ENCODE data around the gene ROPN1L. TPM values are rescaled to one million over a fixed set of nuclear protein-coding genes. Genes with fewer than 3 reads are reported as not detected.

ROPN1L gene
- total RNA-seq, 4 donors from 2014 or later: 1.7 TPM; not detected in 3

DNA sequence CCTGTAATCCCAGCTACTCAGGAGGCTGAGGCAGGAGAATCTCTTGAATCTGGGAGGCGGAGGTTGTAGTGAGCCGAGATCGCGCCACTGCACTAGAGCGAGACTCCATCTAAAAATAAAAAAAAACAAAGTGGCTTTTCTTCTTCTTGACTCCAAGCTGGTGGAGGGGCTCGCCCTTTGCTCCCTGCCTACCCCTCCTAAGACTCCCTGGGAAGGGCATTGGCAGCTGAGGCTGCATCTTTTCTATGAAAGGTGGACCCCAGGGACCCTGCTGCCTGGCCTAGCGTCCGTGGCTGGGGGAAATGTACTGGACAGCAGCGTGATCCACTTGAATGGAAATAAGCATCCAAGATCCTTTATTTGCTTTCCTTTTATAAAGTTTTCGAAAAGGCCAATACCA is 24.0 kb downstream of the ROPN1L start:
- H3K27me3 ChIP-seq: no peaks in the 10 kb centered on the region
- no peak overlapping the region for H3K4me3 ChIP-seq
- H3K27ac ChIP-seq: no peak overlapping the region
- H3K4me1 ChIP-seq: no peaks in the 10 kb centered on the region
- TF ChIP-seq POLR2A (IDR thresholded peaks at IDR 0.05): no peak
- TF ChIP-seq, protein P1, sequence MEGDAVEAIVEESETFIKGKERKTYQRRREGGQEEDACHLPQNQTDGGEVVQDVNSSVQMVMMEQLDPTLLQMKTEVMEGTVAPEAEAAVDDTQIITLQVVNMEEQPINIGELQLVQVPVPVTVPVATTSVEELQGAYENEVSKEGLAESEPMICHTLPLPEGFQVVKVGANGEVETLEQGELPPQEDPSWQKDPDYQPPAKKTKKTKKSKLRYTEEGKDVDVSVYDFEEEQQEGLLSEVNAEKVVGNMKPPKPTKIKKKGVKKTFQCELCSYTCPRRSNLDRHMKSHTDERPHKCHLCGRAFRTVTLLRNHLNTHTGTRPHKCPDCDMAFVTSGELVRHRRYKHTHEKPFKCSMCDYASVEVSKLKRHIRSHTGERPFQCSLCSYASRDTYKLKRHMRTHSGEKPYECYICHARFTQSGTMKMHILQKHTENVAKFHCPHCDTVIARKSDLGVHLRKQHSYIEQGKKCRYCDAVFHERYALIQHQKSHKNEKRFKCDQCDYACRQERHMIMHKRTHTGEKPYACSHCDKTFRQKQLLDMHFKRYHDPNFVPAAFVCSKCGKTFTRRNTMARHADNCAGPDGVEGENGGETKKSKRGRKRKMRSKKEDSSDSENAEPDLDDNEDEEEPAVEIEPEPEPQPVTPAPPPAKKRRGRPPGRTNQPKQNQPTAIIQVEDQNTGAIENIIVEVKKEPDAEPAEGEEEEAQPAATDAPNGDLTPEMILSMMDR (IDR thresholded peaks at IDR 0.05): no peak
- no peaks in the 10 kb centered on the region for H3K36me3 ChIP-seq
- no peak for DNase-seq
- no peaks in the 10 kb centered on the region for H3K9me3 ChIP-seq

DNA sequence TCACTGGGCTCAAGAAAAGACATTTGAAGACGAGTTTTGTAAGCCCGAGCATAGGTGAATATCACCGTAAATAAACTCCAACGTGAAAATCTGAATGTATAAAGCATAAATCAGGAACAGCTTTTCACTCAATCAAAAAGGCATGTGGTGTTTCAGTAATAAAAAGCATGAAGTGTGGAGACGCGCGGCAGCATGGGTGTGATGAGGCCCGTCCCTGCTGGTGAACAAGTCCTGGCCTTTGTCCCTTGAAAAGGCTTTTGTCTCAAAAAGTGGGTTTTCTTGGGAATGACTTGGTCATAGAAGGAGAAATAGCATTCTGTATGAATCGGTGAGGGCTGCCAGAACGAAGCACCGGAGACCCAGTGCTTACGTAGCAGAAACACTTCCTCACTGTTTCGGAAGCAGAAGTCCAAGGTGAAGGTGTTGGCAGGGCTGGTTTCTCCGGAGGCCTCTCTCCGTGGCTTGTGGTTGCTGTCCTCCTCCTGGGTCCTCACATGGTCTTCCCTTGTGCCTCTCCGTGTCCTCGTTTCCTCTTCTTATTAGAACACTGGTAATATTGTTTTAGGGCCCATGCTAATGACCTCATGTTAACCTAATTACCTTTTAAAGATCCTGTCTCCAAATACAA is 24.9 kb downstream of the ROPN1L start:
- Histone ChIP-seq H3K9me3 (no peaks in the 10 kb centered on the region), H3K4me1 (no peaks in the 10 kb centered on the region), H3K27ac (no peak overlapping the region), H3K36me3 (no peaks in the 10 kb centered on the region), H3K27me3 (no peaks in the 10 kb centered on the region), H3K4me3 (no peak overlapping the region)
- no peak for TF ChIP-seq POLR2A (IDR thresholded peaks at IDR 0.05)
- TF ChIP-seq, protein P1 (IDR thresholded peaks at IDR 0.05): no peak
- no peak for DNase-seq

DNA sequence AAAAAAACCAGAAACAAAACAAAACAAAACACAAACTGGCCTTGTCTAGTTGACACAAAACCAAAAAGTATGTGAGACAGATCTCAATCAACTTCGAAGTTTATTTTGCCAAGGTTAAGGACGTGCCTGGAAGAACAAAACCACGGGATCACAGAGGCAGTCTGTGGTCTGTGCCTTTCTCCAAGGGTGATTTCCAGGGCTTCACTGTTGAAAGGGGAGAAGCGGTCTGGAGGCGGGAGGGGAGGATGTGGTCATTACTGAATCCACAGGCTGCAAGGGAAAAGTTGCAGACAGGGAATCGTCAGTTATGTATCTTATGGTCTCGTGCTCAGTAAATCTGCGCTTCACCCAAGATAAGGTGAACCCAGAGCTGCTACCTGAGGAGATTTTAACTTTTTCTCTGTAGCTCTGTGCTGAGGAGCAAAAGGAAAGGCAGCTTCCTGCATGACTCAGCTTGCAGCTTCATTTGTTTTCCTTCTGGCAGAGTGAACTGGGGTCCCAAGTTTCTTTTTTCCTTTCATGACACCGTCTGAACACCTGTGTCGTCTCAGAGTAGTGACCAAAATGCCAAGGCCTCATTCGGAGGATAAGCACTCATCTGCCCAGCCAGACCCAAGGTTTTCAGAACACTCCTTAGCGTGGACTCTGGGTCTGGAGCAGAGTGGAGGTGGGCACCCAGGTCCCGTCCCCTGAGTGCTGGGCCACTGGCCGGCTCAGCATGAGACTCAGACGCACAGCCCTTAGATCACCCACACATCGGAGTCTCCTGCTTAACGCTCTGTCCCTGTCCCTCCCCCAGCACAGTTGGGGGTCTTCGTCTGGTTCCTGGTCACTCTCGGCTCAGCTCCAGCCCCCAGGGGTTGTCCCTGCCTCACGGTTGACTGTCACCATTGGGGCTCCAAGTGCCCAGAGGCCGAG is 25.9 kb downstream of the ROPN1L start:
- no peak overlapping the region for H3K4me3 ChIP-seq
- H3K27me3 ChIP-seq: no peaks in the 10 kb centered on the region
- no peak overlapping the region for H3K27ac ChIP-seq
- no peak for DNase-seq
- no peaks in the 10 kb centered on the region for H3K4me1 ChIP-seq
- H3K36me3 ChIP-seq: no peaks in the 10 kb centered on the region
- H3K9me3 ChIP-seq: no peaks in the 10 kb centered on the region
- TF ChIP-seq POLR2A (IDR thresholded peaks at IDR 0.05): no peak
- TF ChIP-seq, protein P1 (IDR thresholded peaks at IDR 0.05): no peak

DNA sequence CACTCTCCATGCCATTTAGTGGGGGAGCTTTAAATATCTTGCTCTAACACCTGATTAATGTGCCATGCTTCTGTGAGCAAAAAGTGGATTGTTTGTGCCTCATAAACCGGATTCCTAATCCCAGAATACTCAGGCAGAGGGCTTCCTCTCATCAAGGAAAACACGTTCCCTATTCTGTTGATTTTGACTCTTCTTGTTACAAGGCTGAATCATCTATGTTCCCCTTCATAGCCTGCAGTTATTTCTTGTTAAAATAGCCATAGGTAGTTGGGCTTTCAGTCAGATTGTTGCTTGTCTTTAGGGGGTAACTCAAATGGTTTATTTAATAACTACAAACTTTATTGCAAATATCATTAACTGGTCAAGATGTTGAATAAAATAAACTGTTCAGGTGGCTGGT is 26.6 kb downstream of the ROPN1L start:
- H3K9me3 ChIP-seq: no peaks in the 10 kb centered on the region
- no peaks in the 10 kb centered on the region for H3K27me3 ChIP-seq
- H3K4me1 ChIP-seq: no peaks in the 10 kb centered on the region
- TF ChIP-seq, protein P1 (IDR thresholded peaks at IDR 0.05): no peak
- no peak for TF ChIP-seq POLR2A (IDR thresholded peaks at IDR 0.05)
- no peak overlapping the region for H3K4me3 ChIP-seq
- no peaks in the 10 kb centered on the region for H3K36me3 ChIP-seq
- H3K27ac ChIP-seq: no peak overlapping the region
- DNase-seq: no peak

DNA sequence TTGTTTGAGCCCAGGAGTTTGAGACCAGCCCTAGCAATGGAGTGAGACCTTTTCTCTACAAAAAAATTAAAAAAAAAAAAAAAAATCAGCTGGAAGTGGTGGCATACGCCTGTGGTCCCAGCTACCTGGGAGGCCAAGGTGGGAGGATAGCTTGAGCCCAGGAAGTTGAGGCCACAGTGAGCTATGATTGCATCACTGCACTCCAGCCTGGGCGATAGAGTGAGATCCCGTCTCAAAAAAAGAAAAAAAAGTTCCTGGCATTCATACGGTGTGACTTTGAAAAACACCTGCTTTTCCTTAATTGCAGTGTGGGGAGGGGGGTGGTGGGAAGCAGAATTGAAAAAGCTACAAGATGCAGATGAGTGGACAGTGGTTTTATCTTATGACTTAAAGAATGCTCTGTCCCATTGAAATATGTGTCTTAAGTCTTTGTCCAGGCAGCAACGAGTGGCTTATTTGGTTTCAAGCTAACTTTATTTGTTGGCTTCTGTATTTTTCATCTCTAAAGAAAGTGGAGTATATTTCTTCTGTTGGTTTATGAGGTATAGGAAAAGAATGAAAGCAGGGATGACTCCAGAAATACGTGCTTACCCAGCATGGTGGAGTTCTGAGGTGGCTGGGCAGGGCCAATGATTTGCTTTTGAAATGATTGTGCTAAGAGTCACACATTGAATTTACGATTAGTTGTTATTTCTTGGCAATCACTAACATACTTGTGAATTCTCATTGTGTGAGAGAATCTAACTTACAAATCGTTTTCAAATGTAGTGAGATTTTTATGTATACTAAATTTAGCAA is 27.8 kb downstream of the ROPN1L start:
- H3K4me3 ChIP-seq: no peak overlapping the region
- no peak overlapping the region for H3K27ac ChIP-seq
- no peaks in the 10 kb centered on the region for H3K4me1 ChIP-seq
- H3K27me3 ChIP-seq: no peaks in the 10 kb centered on the region
- TF ChIP-seq, protein P1 (IDR thresholded peaks at IDR 0.05): no peak
- TF ChIP-seq POLR2A (IDR thresholded peaks at IDR 0.05): no peak
- no peaks in the 10 kb centered on the region for H3K9me3 ChIP-seq
- DNase-seq: no peak
- no peaks in the 10 kb centered on the region for H3K36me3 ChIP-seq
